K562 (cell line): Measurements from ENCODE around the gene ZNF625. TPM values are rescaled to one million over a fixed set of nuclear protein-coding genes. Genes with fewer than 3 reads are reported as not detected.

Experiments
- ATAC-seq: fragments of 200-7000 bp; cut with Tn5 transposase; 3 replicates; pipeline ENCODE4 v1.9.1; 2020; ENCODE audit warnings: moderate library complexity
- BruUV-seq: library from RNA; stranded (reverse); fragments of 400-500 nt; replicated peaks from 2 replicates; lab custom pipeline; 2021; lab: Mats Ljungman, UMichigan
- CTCF ChIA-PET: fragments of 300-600 bp; formaldehyde crosslinking; extraction: SDS; loops from one replicate; lab custom pipeline; 2021; ENCODE audit warnings: low intra/inter-chr PET ratio; lab: Yijun Ruan, JAX
- POLR2A ChIA-PET: fragments of 300-600, 350-650 bp; sonication (Branson Sonifier 250); formaldehyde crosslinking; extraction: SDS; loops from one replicate; lab custom pipeline; 2021; ENCODE audit warnings: antibody characterized with exemption, inconsistent platforms; lab: Yijun Ruan, JAX
- DNase-seq, 4 experiments: peaks; one replicate each; pipeline versions ENCODE4 v3.0.0 to v3.0.0-alpha.2; 2011 to 2018; ENCODE audit warnings: low spot score in 3 of 4, mixed read lengths in 3 of 4; ENCODE audit errors: extremely low read depth in 1 of 4
- FAIRE-seq: peaks from 2 replicates; lab custom pipeline; 2011; peaks lifted over from hg19 to GRCh38; lab: Jason Lieb, UNC
- H2AFZ ChIP-seq: 2 replicates; pipeline ENCODE4 v1.6.0; 2011; ENCODE audit warnings: low read depth, low read length, control low read depth, inconsistent platforms
- H3K27ac ChIP-seq: fragments of 200-600 bp; 3 replicates; pipeline ENCODE4 v1.8.0; 2011; ENCODE audit warnings: low read depth, mild to moderate bottlenecking, control low read depth, inconsistent platforms, low read length, moderate library complexity, mixed read lengths; ENCODE audit errors: extremely low read depth
- H3K27me3 ChIP-seq, 2 experiments: fragments of 300-600 bp in 1 of 2; 2 replicates in 1 of 2; 3 replicates in 1 of 2; pipeline versions ENCODE4 v1.6.0 to v1.8.0; 2011; ENCODE audit warnings: inconsistent platforms in 2 of 2, low read length in 2 of 2, mild to moderate bottlenecking in 1 of 2, mixed read lengths in 1 of 2, moderate library complexity in 1 of 2; ENCODE audit not compliant: control insufficient read depth in 2 of 2, insufficient read depth in 2 of 2
- H3K36me3 ChIP-seq: fragments of 300-600 bp; 3 replicates; pipeline ENCODE4 v1.8.0; 2011; ENCODE audit warnings: mild to moderate bottlenecking, low read length, inconsistent platforms; ENCODE audit not compliant: control insufficient read depth, insufficient read depth
- H3K4me1 ChIP-seq, 2 experiments: fragments of 200-600 bp in 1 of 2; replicated peaks in 1 of 2; 2 replicates in 1 of 2; 3 replicates in 1 of 2; pipeline versions ENCODE4 v1.5.1 to v1.8.0; 2011; ENCODE audit warnings: inconsistent platforms in 2 of 2, low read length in 2 of 2, mild to moderate bottlenecking in 1 of 2, mixed read lengths in 1 of 2, moderate library complexity in 1 of 2; ENCODE audit not compliant: control insufficient read depth in 2 of 2, insufficient read depth in 2 of 2
- H3K4me2 ChIP-seq: 2 replicates; pipeline ENCODE4 v1.6.1; 2011; ENCODE audit warnings: low read length, control low read depth, inconsistent platforms, mixed read lengths; ENCODE audit not compliant: insufficient read depth
- H3K4me3 ChIP-seq: fragments of 200-600 bp; sonication (generic), shearing (Covaris generic); 2 replicates; pipeline ENCODE4 v1.5.1; 2016; ENCODE audit warnings: control low read depth, inconsistent platforms
- H3K79me2 ChIP-seq: fragments of 200-600 bp; 3 replicates; pipeline ENCODE4 v1.8.0; 2011; ENCODE audit warnings: low read length, inconsistent platforms; ENCODE audit not compliant: control insufficient read depth, insufficient read depth
- H3K9ac ChIP-seq, 2 experiments: 2 replicates each; pipeline versions ENCODE4 v1.6.0 to v1.6.1; 2011; ENCODE audit warnings: low read depth in 2 of 2, low read length in 2 of 2, control low read depth in 1 of 2, inconsistent platforms in 1 of 2, mild to moderate bottlenecking in 1 of 2, mixed read lengths in 1 of 2; ENCODE audit not compliant: insufficient read depth in 1 of 2
- H3K9me1 ChIP-seq: one replicate; pipeline ENCODE4 v1.6.0; 2011; ENCODE audit warnings: inconsistent platforms, mild to moderate bottlenecking, low read length, moderate library complexity; ENCODE audit not compliant: control insufficient read depth, insufficient read depth
- H3K9me3 ChIP-seq: replicated peaks from 2 replicates; pipeline ENCODE4 v1.5.1; 2011; ENCODE audit warnings: low read depth, low read length, inconsistent platforms; ENCODE audit not compliant: control insufficient read depth, insufficient read depth
- H4K20me1 ChIP-seq: replicated peaks from 2 replicates; pipeline ENCODE4 v1.6.1; 2011; ENCODE audit warnings: low read length, inconsistent platforms, mixed read lengths; ENCODE audit not compliant: control insufficient read depth, insufficient read depth
- EZH2 ChIP-seq: IDR thresholded peaks from 2 replicates; pipeline ENCODE4 v1.6.1; 2012; ENCODE audit warnings: low read depth, mild to moderate bottlenecking, inconsistent platforms, low read length, borderline replicate concordance
- POLR3G ChIP-seq: IDR thresholded peaks from 2 replicates; pipeline ENCODE4 v1.6.1; 2011; ENCODE audit not compliant: insufficient read length, insufficient replicate concordance; ENCODE audit errors: extremely low read depth
- RB1 ChIP-seq: fragments of 450-650 bp; IDR thresholded peaks from 2 replicates; pipeline ENCODE4 v1.6.1; 2017; ENCODE audit warnings: low read depth, mild to moderate bottlenecking
- RHOXF2B ChIP-seq: fragments of 250-450 bp; sonication (Bioruptor Pico); conservative IDR thresholded peaks from 2 replicates; pipeline ENCODE4 v1.5.1; 2021
- TAF15 ChIP-seq: fragments of 200-400 bp; formaldehyde crosslinking; IDR thresholded peaks from 2 replicates; pipeline ENCODE4 v1.6.1; 2017; ENCODE audit warnings: mild to moderate bottlenecking, low read depth, low read length, moderate library complexity
- TCF7 ChIP-seq: sonication (generic); IDR thresholded peaks from 2 replicates; pipeline ENCODE4 v1.6.1; 2016; ENCODE audit warnings: antibody characterized with exemption, borderline replicate concordance
- TFAM ChIP-seq: fragments of 250-450 bp; sonication (Bioruptor Pico); conservative IDR thresholded peaks from 2 replicates; pipeline ENCODE4 v1.5.0; 2021; ENCODE audit warnings: mild to moderate bottlenecking, moderate library complexity
- ZFP91 ChIP-seq: sonication (generic); formaldehyde crosslinking; IDR thresholded peaks from 2 replicates; pipeline ENCODE4 v1.8.0; 2022; ENCODE audit warnings: mild to moderate bottlenecking, missing genetic modification reagents
- ZFPM2 ChIP-seq: fragments of 250-450 bp; sonication (Bioruptor Pico); IDR thresholded peaks from 2 replicates; pipeline ENCODE4 v1.5.1; 2022; ENCODE audit warnings: mild to moderate bottlenecking
- ZNF354B ChIP-seq: fragments of 250-450 bp; sonication (Bioruptor Pico); IDR thresholded peaks from 2 replicates; pipeline ENCODE4 v1.4.0; 2020
- ZNF384 ChIP-seq: IDR thresholded peaks from 2 replicates; pipeline ENCODE4 v1.6.1; 2012; ENCODE audit warnings: low read depth, low read length, improper control_type of control experiment
- ZNF407 ChIP-seq: fragments of 450-650 bp; IDR thresholded peaks from 2 replicates; pipeline ENCODE4 v1.6.1; 2016; ENCODE audit warnings: low read depth
- WGBS: fragments of 100-300 bp; shearing (Covaris generic); methylation state at CpG from one replicate; pipeline ENCODE4 v1.1.6; 2016; ENCODE audit warnings: low coverage, mixed read lengths; ENCODE audit not compliant: insufficient coverage; ENCODE audit errors: missing lambda C conversion rate; 5-methylcytosine and 5-hydroxymethylcytosine counted together
- in situ Hi-C: fragments of 300-500 bp; cut with MboI; formaldehyde crosslinking; loops from 4 replicates; pipeline ENCODE4 v1.15.0; 2018; ENCODE audit warnings: inconsistent platforms, mixed read lengths
- intact Hi-C: fragments of 100-400 bp; cut with micrococcal nuclease; formaldehyde crosslinking; loops from 2 replicates; pipeline ENCODE4 v1.14.2; 2022
- polyA plus RNA-seq, 8 experiments: library from polyadenylated mRNA; depleted of rRNA in 4 of 8; stranded (reverse) in 5 of 8; unstranded in 3 of 8; fragments of >200 nt; fragmentation: Nextera tagmentation in 2 of 8; fragmentation: Illumina TruSeq in 1 of 8; extraction: Ambion mirVana in 2 of 8; extraction: Trizol in 1 of 8; gene quantifications; 2 replicates each; pipeline versions ENCODE4 v1.2.1 to v1.2.3, GENCODE V29; 2011 to 2014; ENCODE audit warnings: inconsistent platforms in 1 of 8, missing spikeins in 1 of 8
- total RNA-seq, 7 experiments: library from RNA; depleted of rRNA in 6 of 7; stranded (reverse); fragments of >200 nt in 6 of 7; fragmentation: Illumina TruSeq in 2 of 7; extraction: Trizol in 2 of 7; gene quantifications; 2 replicates each; pipeline versions ENCODE4 v1.2.1 to v1.2.3, GENCODE V29; 2011 to 2021; ENCODE audit warnings: low replicate concordance in 1 of 7

Gene ZNF625
- total and polyA plus RNA-seq, 9 of the 15 experiments (the other 6 are each of a cell fraction or from before 2014, with no cell fraction given) = 0.07 to 0.09 TPM; not detected in 7

- DNase-seq (no peak), ATAC-seq (no peak), FAIRE-seq (no peak)
- no peak overlapping the region for H3K9ac ChIP-seq
- peaks cover 4 to 8% of the 10 kb centered on the region in 2 experiments; a peak in 3 of 5 replicates for H3K4me1 ChIP-seq
- H4K20me1 ChIP-seq = no peaks in the 10 kb centered on the region
- H3K79me2 ChIP-seq = peaks cover 14% of the 10 kb centered on the region
- H3K4me2 ChIP-seq = no peak overlapping the region
- POLR2A ChIA-PET = no interaction called here
- no peak overlapping the region for H2AFZ ChIP-seq
- in situ Hi-C loops (no loop called here), intact Hi-C loops (no loop called here)
- WGBS = 20% methylated on average over 1 of the region's 1 CpG
- H3K27me3 ChIP-seq = no peaks in the 10 kb centered on the region
- 0 out of 3 replicates have a peak, but pooled peaks cover 2% of the 10 kb centered on the region for H3K36me3 ChIP-seq
- H3K9me1 ChIP-seq = no peaks in the 10 kb centered on the region
- peaks cover 3% of the 10 kb centered on the region; the same call in 1 of the 2 replicates for H3K9me3 ChIP-seq
- CTCF ChIA-PET = no interaction called here
- no peak overlapping the region for H3K4me3 ChIP-seq
- H3K27ac ChIP-seq = no peak overlapping the region
- TF ChIP-seq ZNF384 = no peak
- no peak for TF ChIP-seq TAF15
- no peak for TF ChIP-seq ZFP91 (CRISPR knock-in tag)
- no peak for TF ChIP-seq EZH2
- no peak for TF ChIP-seq TFAM (CRISPR knock-in tag)
- no peak for TF ChIP-seq POLR3G
- TF ChIP-seq ZNF354B (CRISPR knock-in tag) = no peak
- no peak for TF ChIP-seq ZFPM2 (CRISPR knock-in tag)
- no peak for TF ChIP-seq TCF7
- no peak for TF ChIP-seq RHOXF2B (CRISPR knock-in tag)
- no peak for TF ChIP-seq ZNF407
- no peak for TF ChIP-seq RB1
- TF ChIP-seq, all 486 proteins: peak for 0
- no TSS peak for BruUV-seq
These were observed 10.1 kb upstream of the ZNF625 start for GRCh38 chr19:12166626-12167025.
